Measurements from ENCODE around the gene PNPLA2.

PNPLA2 gene

DNA sequence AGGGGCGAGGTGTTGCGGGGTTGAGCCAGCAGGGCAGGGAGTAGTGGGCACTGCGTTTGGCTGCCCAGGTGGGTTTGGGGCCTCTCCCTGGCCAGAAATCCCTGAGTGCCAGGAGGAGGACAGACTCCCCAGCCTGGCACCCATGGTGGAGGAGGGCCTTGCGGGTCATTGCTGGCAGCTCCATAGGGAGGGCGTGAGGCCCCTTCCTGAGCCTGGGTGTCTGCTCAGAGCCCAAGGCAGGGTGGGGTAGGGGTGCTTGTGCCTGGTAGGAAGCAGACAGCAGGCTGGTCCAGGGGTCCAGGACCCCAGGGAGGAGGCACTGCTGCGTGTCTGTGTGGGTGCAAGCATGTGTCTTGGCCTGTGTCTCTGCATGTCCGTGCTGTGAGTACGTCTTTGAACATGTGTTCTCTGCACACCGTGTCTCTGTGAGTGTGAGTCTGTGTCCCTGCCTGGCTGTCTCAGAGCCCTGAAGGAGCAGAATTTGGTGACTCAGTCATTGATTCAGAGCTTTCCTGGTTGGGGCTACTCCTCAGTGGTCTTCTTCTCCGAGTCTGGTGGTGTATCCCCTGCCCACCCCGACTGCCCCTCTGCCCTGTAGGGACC, 27.9 kb downstream of the PNPLA2 start:
- no peak for FAIRE-seq

- FAIRE-seq: no peak
Observed at GRCh38 chr11:847876-848275, 29.2 kb downstream of the PNPLA2 start.

- FAIRE-seq: no peak
Observed at GRCh38 chr11:848380-848931, 29.7 kb downstream of the PNPLA2 start.

GRCh38 chr11:849104-849824, 30.6 kb downstream of the PNPLA2 start:
- FAIRE-seq: no peak

DNA sequence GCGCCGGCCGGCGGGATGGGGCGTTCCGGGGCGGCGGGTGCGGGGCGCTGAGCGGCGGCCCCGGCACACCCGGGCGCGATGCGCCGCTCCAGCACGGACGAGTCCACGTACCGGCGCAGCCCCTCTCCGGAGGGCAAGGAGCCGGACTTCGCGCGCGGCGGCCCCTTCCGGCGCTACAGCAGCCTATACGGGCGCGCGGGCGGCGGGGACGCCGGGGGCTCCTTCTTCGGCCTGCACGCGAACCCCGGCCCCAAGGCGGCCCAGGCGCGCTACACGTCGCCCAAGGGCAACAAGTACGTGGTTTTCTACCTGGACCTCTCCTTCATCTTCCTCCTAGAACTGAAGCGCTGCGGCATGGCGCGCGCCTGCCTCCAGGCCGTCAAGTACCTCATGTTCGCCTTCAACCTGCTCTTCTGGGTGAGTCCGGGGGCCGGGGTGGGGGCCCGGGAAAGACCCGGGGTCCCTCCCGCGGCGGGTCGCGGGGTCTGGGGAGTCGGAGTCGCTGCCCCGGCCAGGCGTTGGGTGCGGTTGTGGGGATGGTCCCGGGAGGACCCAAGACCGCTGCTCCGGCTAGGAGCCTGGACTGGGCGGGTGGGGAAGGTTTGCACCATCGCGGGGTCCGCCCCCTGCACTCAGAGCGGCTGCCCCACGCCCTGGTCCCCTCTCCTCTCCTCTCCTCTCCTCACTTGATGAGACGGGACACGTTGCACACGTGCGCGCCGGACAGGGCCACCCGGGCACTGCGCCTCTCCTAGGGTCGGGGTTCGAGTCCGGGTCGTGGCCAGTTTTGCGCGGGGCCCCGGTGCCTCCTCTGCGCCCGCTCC, 31.4 kb downstream of the PNPLA2 start:
- FAIRE-seq: no peak

- no peak for FAIRE-seq
Observed at GRCh38 chr11:850775-851763, 32.4 kb downstream of the PNPLA2 start.

- no peak for FAIRE-seq
Observed at GRCh38 chr11:852762-853161, 34.0 kb downstream of the PNPLA2 start.

- FAIRE-seq: no peak
Observed at GRCh38 chr11:853682-854448, 35.2 kb downstream of the PNPLA2 start.

DNA sequence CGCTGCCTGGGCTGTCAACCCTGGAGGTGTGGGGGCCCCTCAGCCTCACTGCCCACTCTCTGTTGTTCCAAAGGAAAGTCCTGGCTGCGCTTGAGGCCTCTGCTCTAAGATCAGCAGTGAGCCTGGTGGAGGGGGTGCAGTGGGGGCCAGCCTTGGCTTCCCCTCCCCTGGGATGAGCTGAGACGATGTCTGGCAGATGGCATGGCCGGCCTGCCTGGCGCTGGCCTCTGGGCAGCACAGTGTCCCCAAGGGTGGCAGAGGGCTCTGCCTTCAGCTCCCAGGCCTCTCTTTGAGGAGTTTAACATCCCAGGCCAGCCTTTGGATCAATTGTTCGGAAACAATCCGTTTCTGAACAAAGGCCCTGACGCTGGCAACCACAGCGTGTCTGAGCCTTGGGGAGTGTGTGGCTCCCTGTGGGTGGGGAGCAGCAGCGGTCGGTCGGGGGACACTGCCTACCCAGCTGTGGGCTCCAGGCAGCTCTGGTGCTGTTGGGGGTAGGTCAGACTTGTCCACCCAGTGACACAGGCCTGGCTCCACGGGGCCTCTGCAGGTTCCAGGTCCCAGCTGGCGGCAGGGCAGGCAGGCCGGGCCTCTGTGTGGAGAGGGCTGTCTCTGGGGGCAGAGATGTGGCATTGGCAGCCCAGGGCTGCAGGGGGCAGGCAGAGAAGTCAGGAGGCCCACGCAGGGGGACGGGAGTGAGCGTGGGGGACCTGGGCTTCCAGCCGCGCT, 36.1 kb downstream of the PNPLA2 start:
- FAIRE-seq: no peak

DNA sequence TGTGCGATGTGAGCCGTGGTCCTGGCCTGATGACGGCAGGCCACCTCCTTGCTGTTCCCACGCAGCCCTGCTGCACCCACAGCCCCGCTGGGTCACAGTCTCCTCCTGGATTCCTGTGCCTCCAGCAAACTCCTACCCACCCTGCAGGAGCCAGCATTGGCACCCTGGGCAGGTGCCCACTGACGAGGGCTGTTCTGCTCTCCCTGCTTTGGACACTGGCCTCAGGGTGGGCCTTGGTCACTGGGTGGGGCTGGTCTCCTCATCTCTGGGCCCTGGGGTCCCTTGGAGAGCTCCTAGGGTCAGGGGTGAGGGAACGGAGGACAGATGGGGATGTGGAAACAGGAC, 36.6 kb downstream of the PNPLA2 start:
- no peak for FAIRE-seq

DNA sequence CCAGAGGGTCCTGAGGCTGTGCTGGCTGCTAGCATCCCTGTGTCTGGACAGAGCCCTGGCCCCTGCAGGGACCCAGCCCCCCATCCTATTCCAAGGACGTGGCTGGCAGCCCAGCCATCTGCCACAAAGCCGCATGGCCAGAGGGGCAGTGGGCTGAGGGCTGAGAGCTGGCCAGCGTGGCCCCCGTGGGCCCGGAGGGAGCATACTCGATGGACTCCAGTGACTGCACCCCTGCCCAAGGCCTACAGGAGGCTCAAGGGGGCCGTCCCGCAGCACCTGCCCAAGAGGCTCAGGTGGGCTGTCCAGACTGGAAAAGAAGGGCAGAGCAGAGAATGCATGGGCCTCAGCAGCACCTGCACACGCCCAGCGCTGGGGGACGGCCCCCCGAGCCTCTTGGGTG, 37.1 kb downstream of the PNPLA2 start:
- no peak for FAIRE-seq

GRCh38 chr11:856397-856796, 37.7 kb downstream of the PNPLA2 start:
- no peak for FAIRE-seq

GRCh38 chr11:858053-858761, 39.5 kb downstream of the PNPLA2 start:
- no peak for FAIRE-seq

DNA sequence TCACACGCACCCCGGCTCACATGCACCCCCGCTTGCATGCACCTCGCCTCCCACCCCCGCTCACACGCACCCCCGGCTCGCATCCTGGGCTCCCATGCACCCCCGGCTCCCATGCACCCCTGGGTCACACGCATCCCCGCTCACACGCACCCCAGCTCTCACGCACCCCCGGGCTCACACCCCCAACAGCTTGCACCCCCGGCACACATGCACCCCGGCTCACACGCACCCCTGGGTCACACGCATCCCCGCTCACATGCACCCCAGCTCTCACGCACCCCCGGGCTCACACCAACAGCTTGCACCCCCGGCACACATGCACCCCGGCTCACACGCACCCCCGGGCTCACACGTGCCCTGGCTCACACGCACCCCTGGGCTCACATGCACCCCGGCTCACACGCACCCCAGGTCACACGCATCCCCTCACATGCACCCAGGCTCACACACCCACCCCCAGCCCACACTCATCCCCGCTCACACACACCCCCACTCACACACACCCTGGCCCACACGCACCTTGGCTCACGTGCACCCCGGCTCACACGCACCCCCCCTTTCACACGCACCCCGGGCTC, 40.1 kb downstream of the PNPLA2 start:
- FAIRE-seq: no peak

- FAIRE-seq: peak; percentile 33
Observed at GRCh38 chr11:859394-860131, 40.8 kb downstream of the PNPLA2 start.

DNA sequence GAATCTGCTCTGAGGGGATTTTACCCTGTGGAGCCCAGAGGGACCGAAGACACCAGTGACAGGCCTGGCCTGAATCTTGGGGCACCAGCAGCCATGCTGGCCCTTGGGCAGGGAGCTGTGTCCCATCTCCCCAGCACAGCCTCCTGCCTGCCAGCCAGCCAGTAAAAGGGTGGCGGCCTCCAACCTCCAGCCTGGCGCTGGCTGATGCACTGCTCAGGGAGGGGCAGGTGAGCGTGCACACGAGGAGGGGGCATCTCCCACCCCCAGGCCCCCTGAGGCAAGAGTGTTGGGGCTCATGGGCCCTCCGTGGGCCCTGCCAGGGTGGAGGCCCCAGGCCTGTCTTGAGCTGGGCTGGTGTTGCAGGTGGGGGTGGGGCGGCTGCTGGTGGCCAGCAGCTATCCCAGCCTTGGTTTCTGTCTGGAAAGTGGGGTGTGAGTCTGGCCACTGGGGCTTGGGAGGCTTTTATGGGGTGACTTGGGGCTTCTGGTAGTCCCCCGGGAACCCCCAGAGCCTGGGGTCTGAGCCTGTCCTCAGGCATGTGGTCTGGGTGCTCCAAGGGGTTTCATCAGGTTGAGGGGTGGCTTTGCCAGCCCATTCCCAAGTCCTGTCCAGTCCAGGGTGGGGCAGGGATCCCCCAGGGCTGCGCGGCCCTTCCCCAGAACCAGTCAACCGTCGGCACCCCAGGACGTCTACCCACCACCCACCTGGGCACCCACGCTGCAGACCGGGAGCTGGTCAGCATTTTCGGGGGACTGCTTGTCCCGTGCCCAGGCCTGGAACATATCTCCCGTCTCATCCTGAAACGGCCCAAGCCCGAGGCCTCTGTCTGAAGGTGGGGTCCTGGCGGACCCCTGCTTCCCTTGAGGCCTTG, 41.8 kb downstream of the PNPLA2 start:
- no peak for FAIRE-seq

- FAIRE-seq: no peak
Observed at GRCh38 chr11:861105-861479, 42.4 kb downstream of the PNPLA2 start.

DNA sequence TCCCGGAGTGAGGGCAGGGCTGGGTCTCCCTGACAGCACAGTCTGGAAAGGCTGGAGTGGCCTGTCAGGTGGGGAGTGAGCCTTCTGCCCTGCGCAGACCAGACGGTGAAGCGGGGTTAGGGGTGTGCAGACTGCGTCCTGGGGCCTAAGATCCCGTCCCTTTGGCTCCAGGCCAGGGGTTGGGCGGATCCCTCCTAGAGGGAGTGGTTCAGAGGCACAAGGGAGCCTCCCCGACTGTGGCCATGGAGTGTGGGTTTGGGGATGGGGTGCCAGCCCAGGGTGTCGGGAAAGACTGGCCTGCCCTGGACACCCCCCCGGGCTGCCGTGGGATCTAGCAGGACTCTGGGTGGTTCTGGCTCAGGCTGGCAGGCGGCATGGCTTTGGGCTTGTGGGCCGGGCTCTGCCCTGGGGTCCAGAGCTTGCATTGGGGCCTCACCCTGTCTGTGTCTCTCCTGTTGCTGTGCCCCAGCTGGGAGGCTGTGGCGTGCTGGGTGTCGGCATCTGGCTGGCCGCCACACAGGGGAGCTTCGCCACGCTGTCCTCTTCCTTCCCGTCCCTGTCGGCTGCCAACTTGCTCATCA, 43.5 kb downstream of the PNPLA2 start:
- FAIRE-seq: no peak
